Measurements from ENCODE around the gene HSD11B2. TPM values are rescaled to one million over a fixed set of nuclear protein-coding genes. Genes with fewer than 3 reads are reported as not detected.

Gene HSD11B2
- total RNA-seq, 1 experiment from 2014 or later, result 0.61 TPM

DNA sequence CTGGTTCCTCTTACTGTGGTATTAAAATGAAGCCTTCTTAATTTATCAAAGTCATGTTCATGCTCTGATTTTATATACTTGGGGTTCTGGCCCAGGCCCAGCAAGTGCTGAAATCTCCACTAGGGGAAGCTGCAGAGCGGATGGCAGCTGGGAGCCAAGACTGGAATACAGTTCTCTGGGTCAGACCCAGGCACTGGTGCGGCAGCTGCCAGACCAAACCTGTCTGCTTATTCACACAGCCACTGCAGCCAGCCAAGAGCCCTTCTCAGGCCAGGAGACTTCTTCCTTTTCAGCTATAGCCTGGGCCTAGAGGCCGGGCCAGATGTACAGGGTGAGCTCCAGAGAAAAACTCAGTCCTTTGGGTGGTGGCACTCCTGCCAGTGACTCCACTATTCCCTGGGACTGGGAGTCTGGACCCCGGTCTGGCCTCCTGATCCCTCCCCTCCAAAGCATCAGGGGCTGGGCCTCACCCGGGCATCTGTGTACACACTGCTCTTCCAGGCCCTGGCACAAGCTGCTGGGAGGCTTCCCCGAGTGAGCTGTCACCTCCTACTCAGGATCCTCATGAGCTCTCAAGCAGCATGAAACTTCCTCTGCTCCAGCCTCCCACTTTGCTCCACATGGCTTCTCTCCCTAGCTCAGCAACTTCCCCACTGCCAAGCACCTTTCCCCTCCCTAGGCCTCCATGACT lies 25.6 kb downstream of the HSD11B2 start:
- Histone ChIP-seq H3K4me1 (no peaks in the 10 kb centered on the region), H3K27me3 (no peaks in the 10 kb centered on the region), H3K27ac (no peak overlapping the region), H3K4me3 (no peak overlapping the region), H3K9me3 (replicated peaks) (no peaks in the 10 kb centered on the region), H3K36me3 (peaks cover 3% of the 10 kb centered on the region; the same call in 1 of the 2 replicates)
- DNase-seq, result no peak

DNA sequence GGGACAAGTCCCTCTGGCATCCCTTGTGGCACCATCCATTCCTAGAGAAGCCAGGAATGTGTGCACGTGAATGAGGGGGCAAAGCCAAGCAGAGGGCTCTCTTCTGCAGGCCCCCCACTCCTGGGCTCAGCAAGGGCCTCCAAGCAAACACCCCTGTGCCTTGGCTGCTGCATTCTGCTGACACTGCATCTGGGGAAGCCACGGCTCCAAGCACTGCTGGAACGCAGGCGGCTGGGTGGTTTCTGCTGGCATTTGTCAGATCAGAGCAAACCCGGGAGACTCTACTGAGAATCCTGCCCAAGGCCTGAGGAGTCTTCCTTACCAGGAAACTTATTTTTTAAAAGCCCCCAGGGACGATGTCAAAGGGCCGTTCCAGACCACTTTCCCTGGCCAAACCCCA lies 26.7 kb downstream of the HSD11B2 start:
- no peaks in the 10 kb centered on the region for H3K9me3 ChIP-seq (replicated peaks)
- no peak for DNase-seq
- H3K36me3 ChIP-seq, result peaks cover 3% of the 10 kb centered on the region; the same call in 1 of the 2 replicates
- H3K4me1 ChIP-seq, result no peaks in the 10 kb centered on the region
- no peaks in the 10 kb centered on the region for H3K27me3 ChIP-seq
- H3K27ac ChIP-seq, result no peak overlapping the region
- no peak overlapping the region for H3K4me3 ChIP-seq

DNA sequence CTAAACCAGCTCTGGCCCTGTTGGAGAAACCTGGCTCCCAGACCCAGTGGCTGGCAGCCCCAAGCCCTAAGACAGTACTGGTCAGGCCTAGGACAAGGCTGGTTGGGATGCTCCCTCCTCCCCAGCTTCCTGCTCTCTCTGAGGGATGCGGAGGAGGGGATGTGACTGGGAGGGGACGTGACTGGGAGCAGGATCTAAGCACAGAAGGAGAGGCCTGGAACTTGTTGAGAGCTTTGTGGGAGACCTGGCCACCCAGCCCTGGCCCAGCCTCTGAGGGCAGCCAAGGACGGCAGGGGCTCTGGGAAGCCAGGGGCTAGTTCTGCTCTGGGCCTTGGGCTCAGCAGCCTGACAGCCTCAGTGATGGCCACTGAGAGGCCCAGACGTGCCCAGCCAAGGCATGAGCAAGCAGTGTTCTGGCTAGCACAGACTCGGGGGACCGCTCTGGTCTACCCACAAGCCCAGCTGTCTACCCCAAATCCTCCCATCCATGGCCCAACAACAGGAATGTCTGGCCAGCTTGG lies 27.3 kb downstream of the HSD11B2 start:
- Histone ChIP-seq H3K27ac (no peak overlapping the region), H3K9me3 (replicated peaks) (no peaks in the 10 kb centered on the region), H3K36me3 (peaks cover under 1% of the 10 kb centered on the region; the same call in 1 of the 2 replicates), H3K4me1 (no peaks in the 10 kb centered on the region), H3K4me3 (no peak overlapping the region), H3K27me3 (no peaks in the 10 kb centered on the region)
- no peak for DNase-seq

DNA sequence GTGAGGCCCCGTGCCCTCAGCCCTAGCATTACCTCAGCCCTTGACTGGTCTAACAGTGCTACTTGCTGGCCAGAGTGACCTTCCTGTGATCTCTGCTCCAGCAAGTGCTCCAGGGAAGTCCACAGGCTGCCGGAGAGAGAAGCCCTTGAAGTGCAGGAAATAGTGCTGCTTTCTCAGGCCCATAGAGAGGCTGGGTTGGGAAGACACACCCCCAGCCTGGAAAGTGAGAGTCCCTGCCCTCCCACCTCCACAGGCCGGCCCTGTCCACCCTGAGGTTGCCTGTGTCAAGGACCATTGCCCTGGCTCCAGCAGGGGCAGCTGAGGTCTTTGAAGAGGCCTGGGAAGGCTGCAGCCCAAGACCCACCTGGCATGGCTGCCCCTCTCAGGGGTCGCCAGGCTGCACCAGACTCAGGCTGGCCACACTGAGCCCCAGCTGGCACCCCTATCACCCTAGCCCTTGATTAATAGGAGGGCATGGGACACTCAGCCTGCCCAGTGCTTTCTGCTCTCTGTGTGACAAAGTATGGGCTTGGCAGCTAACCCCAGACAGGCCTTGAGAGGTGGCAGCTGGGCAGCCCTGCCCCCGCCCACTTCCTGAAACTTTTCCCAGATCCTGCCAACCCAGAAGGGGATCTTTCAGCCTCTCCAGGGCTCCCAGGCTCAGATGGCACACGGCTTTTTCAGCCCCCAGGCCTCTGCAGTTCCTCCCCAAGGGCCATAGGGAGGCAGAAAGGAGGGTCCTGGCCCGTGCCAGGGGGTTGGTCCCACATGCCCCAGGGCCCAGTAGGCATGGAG lies 28.3 kb downstream of the HSD11B2 start:
- Histone ChIP-seq H3K4me3 (no peak overlapping the region), H3K4me1 (no peaks in the 10 kb centered on the region), H3K9me3 (replicated peaks) (no peaks in the 10 kb centered on the region), H3K27me3 (no peaks in the 10 kb centered on the region), H3K27ac (no peak overlapping the region), H3K36me3 (no peaks in the 10 kb centered on the region)
- DNase-seq, result no peak

DNA sequence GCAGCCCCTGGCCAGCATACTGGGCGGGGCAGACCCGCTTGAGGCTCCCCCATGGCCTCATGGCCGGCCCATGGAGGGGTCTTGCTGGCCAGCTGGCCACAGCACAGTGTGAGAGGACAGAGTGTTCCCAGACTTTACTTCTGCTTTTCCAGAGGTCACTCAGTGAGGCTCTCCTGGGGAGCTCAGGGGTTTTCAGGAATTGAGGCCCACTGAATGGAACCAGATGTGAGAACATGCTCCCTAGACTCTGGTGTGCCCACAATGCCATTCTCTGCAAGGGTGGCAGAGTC lies 28.9 kb downstream of the HSD11B2 start:
- Histone ChIP-seq H3K27ac (no peak overlapping the region), H3K36me3 (no peaks in the 10 kb centered on the region), H3K4me1 (no peaks in the 10 kb centered on the region), H3K9me3 (replicated peaks) (no peaks in the 10 kb centered on the region), H3K27me3 (no peaks in the 10 kb centered on the region), H3K4me3 (no peak overlapping the region)
- no peak for DNase-seq

DNA sequence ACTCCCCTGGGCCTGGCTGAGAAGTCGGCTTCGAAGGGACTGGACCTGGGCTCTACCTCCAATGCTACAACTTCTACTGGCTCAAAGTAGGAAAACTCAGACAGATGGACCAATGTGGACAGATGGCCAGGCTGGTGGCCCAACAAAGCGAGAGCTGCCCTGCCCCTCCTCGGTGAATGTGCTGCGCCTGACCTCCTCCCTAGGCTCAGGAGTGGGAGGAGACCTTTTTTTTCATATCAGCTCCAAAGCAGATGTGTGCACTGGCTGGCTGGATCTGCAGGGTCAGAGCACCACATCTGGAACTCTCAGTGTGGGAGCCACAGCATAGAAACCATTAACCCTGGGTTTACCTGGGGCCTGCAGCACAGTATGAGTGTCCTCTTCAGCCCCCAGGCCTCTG lies 29.2 kb downstream of the HSD11B2 start:
- no peaks in the 10 kb centered on the region for H3K27me3 ChIP-seq
- no peak for DNase-seq
- no peaks in the 10 kb centered on the region for H3K4me1 ChIP-seq
- H3K4me3 ChIP-seq, result no peak overlapping the region
- no peaks in the 10 kb centered on the region for H3K36me3 ChIP-seq
- no peak overlapping the region for H3K27ac ChIP-seq
- no peaks in the 10 kb centered on the region for H3K9me3 ChIP-seq (replicated peaks)

DNA sequence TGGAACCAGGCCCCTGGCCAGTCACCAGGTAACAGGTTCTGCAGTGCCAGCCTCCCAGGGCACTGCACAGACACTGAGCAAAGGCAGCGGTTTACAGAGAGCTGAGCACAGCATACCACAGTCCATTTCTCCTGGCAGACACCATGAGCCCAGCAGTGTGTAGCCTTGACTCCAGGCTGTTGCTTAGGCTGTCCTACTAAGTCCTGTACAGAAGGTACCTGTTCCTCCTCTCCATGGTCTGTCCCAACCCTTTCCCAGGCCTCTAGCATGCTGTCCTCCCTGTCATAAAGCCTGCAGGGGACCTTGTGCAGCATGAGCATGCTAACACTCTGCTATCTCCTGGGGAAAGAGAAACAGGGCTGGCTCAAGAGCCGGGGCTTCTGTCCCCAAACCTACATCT lies 30.0 kb downstream of the HSD11B2 start:
- Histone ChIP-seq H3K27me3 (no peaks in the 10 kb centered on the region), H3K4me1 (peaks cover 4% of the 10 kb centered on the region), H3K27ac (no peak overlapping the region), H3K9me3 (replicated peaks) (no peaks in the 10 kb centered on the region), H3K36me3 (no peaks in the 10 kb centered on the region), H3K4me3 (no peak overlapping the region)
- DNase-seq, result no peak

DNA sequence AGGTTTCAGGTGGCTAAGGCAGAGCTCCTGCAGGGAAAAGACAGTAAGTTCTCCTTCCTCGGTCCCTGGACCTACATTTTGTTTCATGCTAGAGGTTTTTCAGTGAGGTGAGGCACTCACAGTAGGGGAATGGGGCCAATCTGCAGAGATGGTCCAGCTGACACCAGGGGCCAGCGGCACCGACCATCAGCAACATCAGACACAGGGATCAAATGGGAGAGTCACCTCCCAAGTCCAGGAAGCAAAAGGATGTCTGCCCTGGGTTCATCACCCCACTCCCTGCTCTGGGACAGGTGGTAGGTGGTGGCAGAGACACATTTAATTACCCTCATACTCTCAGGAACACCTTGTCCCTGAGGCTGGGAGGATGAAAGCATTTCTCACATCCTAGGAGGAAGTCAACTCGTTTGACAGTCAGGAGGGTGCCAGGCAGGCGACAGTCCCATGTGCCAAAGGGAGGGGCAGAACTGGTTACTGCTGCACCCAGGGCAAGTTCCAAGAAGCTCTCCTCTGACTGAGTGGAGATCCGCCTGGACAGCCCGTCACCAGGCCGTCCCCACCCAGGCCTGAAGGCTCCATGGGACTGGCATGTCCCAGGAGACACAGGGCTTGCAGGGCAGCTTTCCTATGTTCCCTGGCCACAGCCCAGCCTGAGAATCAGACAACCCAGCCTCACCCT lies 30.8 kb downstream of the HSD11B2 start:
- H3K4me3 ChIP-seq, result no peak overlapping the region
- H3K4me1 ChIP-seq, result peaks cover 4% of the 10 kb centered on the region

DNA sequence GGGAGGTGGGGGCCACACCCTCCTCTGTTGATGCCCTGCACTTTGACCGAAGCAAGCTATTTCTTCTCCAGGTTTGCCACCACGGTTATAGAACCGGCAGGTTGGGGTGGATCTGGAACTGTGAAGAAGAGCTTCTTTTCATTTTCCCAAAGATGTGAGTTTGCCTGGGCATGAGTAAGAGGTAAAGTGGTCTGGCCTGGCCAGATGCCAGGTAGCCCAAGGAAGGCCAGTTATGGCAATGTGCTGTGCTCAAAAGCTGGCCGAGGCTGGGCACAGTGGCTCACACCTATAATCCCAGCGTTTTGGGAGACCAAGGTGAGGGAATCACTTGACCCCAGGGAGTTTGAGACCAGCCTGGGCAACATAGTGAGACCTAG lies 31.3 kb downstream of the HSD11B2 start:
- H3K27me3 ChIP-seq, result no peaks in the 10 kb centered on the region
- H3K4me1 ChIP-seq, result peaks cover 4% of the 10 kb centered on the region
- no peak overlapping the region for H3K27ac ChIP-seq
- no peak for DNase-seq
- no peaks in the 10 kb centered on the region for H3K36me3 ChIP-seq
- H3K4me3 ChIP-seq, result no peak overlapping the region
- no peaks in the 10 kb centered on the region for H3K9me3 ChIP-seq (replicated peaks)

More for the DNA sequence above, 30.8 kb downstream of the HSD11B2 start:
- H3K27me3 ChIP-seq, result no peaks in the 10 kb centered on the region
- H3K27ac ChIP-seq, result no peak overlapping the region
- H3K9me3 ChIP-seq (replicated peaks), result no peaks in the 10 kb centered on the region
- no peak for DNase-seq
- no peaks in the 10 kb centered on the region for H3K36me3 ChIP-seq

DNA sequence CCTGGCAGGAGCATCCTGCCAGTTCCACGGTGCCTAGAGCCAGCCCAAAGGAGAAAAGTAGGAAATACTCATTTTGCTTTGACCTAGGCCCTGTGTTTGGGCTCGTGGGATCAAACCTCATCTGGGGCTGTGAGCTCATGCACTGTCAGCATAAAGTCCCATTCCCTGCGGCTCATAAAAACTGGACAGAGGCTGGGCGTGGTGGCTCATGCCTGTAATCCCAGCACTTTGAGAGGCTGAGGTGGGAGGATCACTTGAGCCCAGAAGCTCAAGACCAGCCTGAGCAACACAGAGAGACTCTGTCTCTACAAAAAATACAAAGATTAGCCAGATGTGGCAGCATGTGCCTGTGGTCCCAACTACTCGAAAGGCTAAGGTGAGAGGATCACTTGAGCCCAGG lies 32.1 kb downstream of the HSD11B2 start:
- no peak for DNase-seq
- peaks cover 4% of the 10 kb centered on the region for H3K4me1 ChIP-seq
- H3K4me3 ChIP-seq, result no peak overlapping the region
- no peak overlapping the region for H3K27ac ChIP-seq
- H3K27me3 ChIP-seq, result no peaks in the 10 kb centered on the region
- no peaks in the 10 kb centered on the region for H3K36me3 ChIP-seq
- H3K9me3 ChIP-seq (replicated peaks), result no peaks in the 10 kb centered on the region

DNA sequence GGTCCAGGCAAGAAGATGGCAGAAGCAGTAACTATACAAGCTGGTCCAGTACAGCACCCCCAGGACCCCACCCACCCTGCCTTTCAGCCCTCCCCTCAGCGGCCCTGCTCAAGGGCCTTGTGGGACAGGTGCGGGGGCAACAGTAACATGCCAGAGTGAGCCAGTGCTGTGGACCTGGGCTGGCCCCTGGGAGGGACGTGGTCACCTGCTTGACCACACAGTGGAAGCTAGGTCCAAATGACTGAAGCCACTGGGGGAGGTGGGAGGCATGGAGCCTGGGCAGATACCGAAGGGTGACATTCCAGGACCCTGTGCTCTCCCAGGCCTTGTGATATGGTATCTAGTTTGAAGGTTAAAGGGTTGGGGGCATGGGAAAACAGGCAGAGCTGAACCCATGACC lies 32.8 kb downstream of the HSD11B2 start:
- Histone ChIP-seq H3K27me3 (no peaks in the 10 kb centered on the region), H3K4me3 (no peak overlapping the region), H3K4me1 (peaks cover 4% of the 10 kb centered on the region), H3K27ac (no peak overlapping the region), H3K36me3 (no peaks in the 10 kb centered on the region), H3K9me3 (replicated peaks) (no peaks in the 10 kb centered on the region)
- DNase-seq, result no peak

DNA sequence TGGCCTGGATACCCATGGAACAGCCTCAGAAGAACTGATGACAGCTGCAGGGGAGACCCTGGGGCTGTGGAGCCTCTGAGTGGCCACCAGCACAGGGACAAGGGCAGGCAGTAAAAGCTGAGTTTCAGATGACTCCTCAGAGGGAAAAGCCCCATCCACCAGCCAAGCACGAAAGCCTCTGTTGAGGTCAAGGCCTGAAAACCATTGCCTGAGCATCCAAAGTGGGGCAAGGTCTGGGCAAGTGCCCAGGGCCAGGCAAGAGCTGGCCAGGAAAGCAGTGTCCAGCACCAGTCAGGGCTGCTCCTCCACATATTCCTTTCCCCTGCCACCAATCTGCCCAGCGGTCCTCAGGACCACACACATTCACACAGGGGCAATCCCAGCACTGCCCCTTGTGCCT lies 33.6 kb downstream of the HSD11B2 start:
- H3K4me1 ChIP-seq, result peaks cover 4% of the 10 kb centered on the region
- DNase-seq, result no peak
- H3K9me3 ChIP-seq (replicated peaks), result no peaks in the 10 kb centered on the region
- no peaks in the 10 kb centered on the region for H3K27me3 ChIP-seq
- H3K4me3 ChIP-seq, result no peak overlapping the region
- no peak overlapping the region for H3K27ac ChIP-seq
- H3K36me3 ChIP-seq, result no peaks in the 10 kb centered on the region

DNA sequence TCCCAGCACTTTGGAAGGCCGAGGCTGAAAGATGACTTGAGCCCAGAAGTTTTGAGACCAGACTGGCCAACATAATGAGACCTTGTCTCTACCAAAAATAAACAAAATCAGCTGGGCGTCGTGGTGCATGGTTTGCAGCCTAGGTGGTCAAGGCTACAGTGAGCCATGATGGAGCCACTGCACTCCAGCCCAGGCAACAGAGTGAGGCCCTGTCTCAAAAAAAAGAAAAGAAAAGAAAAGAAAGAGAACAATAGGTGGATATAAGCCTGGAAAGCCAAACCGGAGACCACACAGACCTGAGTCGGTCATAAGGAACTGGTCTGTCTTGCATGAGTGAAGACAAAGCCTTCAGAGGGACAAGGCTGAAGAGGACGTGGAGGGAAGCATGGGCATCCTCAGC lies 35.7 kb downstream of the HSD11B2 start:
- Histone ChIP-seq H3K27me3 (no peaks in the 10 kb centered on the region), H3K36me3 (no peaks in the 10 kb centered on the region), H3K4me1 (peaks cover 12% of the 10 kb centered on the region), H3K9me3 (replicated peaks) (no peaks in the 10 kb centered on the region), H3K27ac (no peak overlapping the region), H3K4me3 (no peak overlapping the region)
- no peak for DNase-seq

DNA sequence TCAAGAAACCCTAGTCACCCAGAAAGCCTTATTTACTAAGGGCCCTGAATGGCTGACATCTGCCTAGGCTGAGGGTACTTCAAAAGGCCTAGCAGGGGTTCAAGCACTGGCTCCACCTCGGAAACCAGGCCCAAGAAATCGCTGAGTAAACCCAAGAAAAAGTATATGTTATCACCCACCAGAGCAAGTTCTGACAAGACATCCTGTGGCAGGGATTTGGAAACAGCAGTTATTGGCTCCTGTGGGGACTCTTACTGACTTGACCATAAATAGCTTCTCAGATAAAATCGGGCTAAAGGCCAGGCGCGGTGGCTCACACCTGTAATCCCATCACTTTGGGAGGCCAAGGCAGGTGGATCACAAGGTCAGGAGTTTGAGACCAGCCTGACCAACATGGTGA lies 37.8 kb downstream of the HSD11B2 start:
- H3K4me3 ChIP-seq, result no peak overlapping the region
- H3K27ac ChIP-seq, result no peak overlapping the region
- no peaks in the 10 kb centered on the region for H3K27me3 ChIP-seq
- peaks cover 12% of the 10 kb centered on the region for H3K4me1 ChIP-seq
- no peak for DNase-seq
- H3K36me3 ChIP-seq, result no peaks in the 10 kb centered on the region
- H3K9me3 ChIP-seq (replicated peaks), result no peaks in the 10 kb centered on the region

DNA sequence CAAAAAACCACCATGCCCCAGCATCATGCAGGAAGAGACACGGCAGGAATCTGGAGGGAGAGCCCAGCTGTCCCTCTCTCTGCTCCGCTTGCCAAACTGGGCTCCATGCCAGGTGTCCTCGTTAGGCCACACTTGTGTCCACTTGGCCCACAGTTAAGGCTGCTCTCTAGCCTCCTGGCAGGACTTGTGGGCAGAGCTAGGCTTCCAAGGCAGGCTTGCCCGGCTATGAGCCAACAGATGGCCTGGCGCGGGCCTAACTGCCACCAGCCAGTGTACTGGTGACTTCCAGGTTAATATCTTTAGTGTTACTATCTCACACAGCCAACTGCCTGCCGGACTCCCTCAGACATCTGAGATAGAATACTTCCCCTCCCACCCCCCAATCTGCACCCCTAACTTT lies 39.4 kb downstream of the HSD11B2 start:
- DNase-seq, result peak; percentile 87 to 90
- H3K36me3 ChIP-seq, result no peaks in the 10 kb centered on the region
- H3K9me3 ChIP-seq (replicated peaks), result no peaks in the 10 kb centered on the region
- no peak overlapping the region for H3K4me3 ChIP-seq
- H3K27me3 ChIP-seq, result no peaks in the 10 kb centered on the region
- no peak overlapping the region for H3K27ac ChIP-seq
- peaks cover 11% of the 10 kb centered on the region for H3K4me1 ChIP-seq

Data from SJCRH30 (cell line).